HCT116 (cell line): Measurements from ENCODE around the gene WDPCP.

Source experiments
- CTCF ChIP-seq, 3 experiments: fragments of 200-600 bp in 1 of 3; sonication (generic) in 1 of 3; IDR thresholded peaks in 2 of 3; conservative IDR thresholded peaks in 1 of 3; 2 replicates each; pipeline ENCODE4 v1.5.1; 2012 to 2017; ENCODE audit warnings: low read depth in 2 of 3, low read length in 2 of 3, antibody characterized with exemption in 1 of 3, borderline replicate concordance in 1 of 3, control low read depth in 1 of 3, mild to moderate bottlenecking in 1 of 3, mixed read lengths in 1 of 3, mixed run types in 1 of 3, moderate library complexity in 1 of 3; ENCODE audit not compliant: insufficient read depth in 1 of 3
- EGR1 ChIP-seq: IDR thresholded peaks from 2 replicates; pipeline ENCODE4 v1.6.1; 2012; ENCODE audit warnings: low read depth
- EZH2 ChIP-seq: fragments of 200-600 bp; sonication (generic); IDR thresholded peaks from 2 replicates; pipeline ENCODE4 v1.6.1; 2017; ENCODE audit warnings: antibody characterized with exemption, mixed run types
- JUND ChIP-seq: IDR thresholded peaks from 2 replicates; pipeline ENCODE4 v1.6.1; 2012
- MAX ChIP-seq: IDR thresholded peaks from 2 replicates; pipeline ENCODE4 v1.6.1; 2012
- POLR2A ChIP-seq: IDR thresholded peaks from 2 replicates; pipeline ENCODE4 v1.7.0; 2011; ENCODE audit warnings: borderline replicate concordance; ENCODE audit not compliant: insufficient read depth, insufficient read length; ENCODE audit errors: extremely low read depth
- RAD21 ChIP-seq: IDR thresholded peaks from 2 replicates; pipeline ENCODE4 v1.6.1; 2012; ENCODE audit warnings: low read depth, mild to moderate bottlenecking
- REST ChIP-seq: IDR thresholded peaks from 2 replicates; pipeline ENCODE4 v1.6.1; 2012; ENCODE audit warnings: low read depth
- SP1 ChIP-seq: IDR thresholded peaks from 2 replicates; pipeline ENCODE4 v1.6.1; 2012; ENCODE audit warnings: low read depth
- ZNF274 ChIP-seq: fragments of 200-500 bp; sonication (Bioruptor generic); IDR thresholded peaks from 2 replicates; pipeline ENCODE4 v1.6.1; 2014; ENCODE audit warnings: mild to moderate bottlenecking, low read depth, low read length, inconsistent platforms

GRCh38 chr2:63121055-63121834, 467.0 kb downstream of the WDPCP start:
- TF ChIP-seq POLR2A (no peak), ZNF274 (no peak), REST (no peak), RAD21 (0 out of 2 replicates have a peak, but pooled peaks have one; percentile 16), CTCF (IDR thresholded peaks at IDR 0.05 in 2 of 3, conservative IDR thresholded peaks at IDR 0.05 in 1 of 3; ENCODE audit: borderline replicate concordance in 1 of 3, insufficient read depth in 1 of 3, low read depth in 2 of 3, low read length in 2 of 3) (peak in 2 of 3 experiments; percentile 31 to 33; a peak in 2 of 6 replicates), EZH2 (no peak), JUND (no peak), EGR1 (no peak), MAX (no peak), SP1 (no peak)
